K562 (cell line): Measurements from ENCODE around the gene EFCC1. TPM values are rescaled to one million over a fixed set of nuclear protein-coding genes. Genes with fewer than 3 reads are reported as not detected.

Source experiments
- ATAC-seq: fragments of 200-7000 bp; cut with Tn5 transposase; 3 replicates; pipeline ENCODE4 v1.9.1; 2020; ENCODE audit warnings: moderate library complexity
- BruUV-seq: library from RNA; stranded (reverse); fragments of 400-500 nt; replicated peaks from 2 replicates; lab custom pipeline; 2021; lab: Mats Ljungman, UMichigan
- CTCF ChIA-PET: fragments of 300-600 bp; formaldehyde crosslinking; extraction: SDS; loops from one replicate; lab custom pipeline; 2021; ENCODE audit warnings: low intra/inter-chr PET ratio; lab: Yijun Ruan, JAX
- POLR2A ChIA-PET: fragments of 300-600, 350-650 bp; sonication (Branson Sonifier 250); formaldehyde crosslinking; extraction: SDS; loops from one replicate; lab custom pipeline; 2021; ENCODE audit warnings: antibody characterized with exemption, inconsistent platforms; lab: Yijun Ruan, JAX
- DNase-seq, 4 experiments: peaks; one replicate each; pipeline versions ENCODE4 v3.0.0 to v3.0.0-alpha.2; 2011 to 2018; ENCODE audit warnings: low spot score in 3 of 4, mixed read lengths in 3 of 4; ENCODE audit errors: extremely low read depth in 1 of 4
- FAIRE-seq: peaks from 2 replicates; lab custom pipeline; 2011; peaks lifted over from hg19 to GRCh38; lab: Jason Lieb, UNC
- H2AFZ ChIP-seq: 2 replicates; pipeline ENCODE4 v1.6.0; 2011; ENCODE audit warnings: low read depth, low read length, control low read depth, inconsistent platforms
- H3K27ac ChIP-seq: fragments of 200-600 bp; 3 replicates; pipeline ENCODE4 v1.8.0; 2011; ENCODE audit warnings: low read depth, mild to moderate bottlenecking, control low read depth, inconsistent platforms, low read length, moderate library complexity, mixed read lengths; ENCODE audit errors: extremely low read depth
- H3K27me3 ChIP-seq, 2 experiments: fragments of 300-600 bp in 1 of 2; 2 replicates in 1 of 2; 3 replicates in 1 of 2; pipeline versions ENCODE4 v1.6.0 to v1.8.0; 2011; ENCODE audit warnings: inconsistent platforms in 2 of 2, low read length in 2 of 2, mild to moderate bottlenecking in 1 of 2, mixed read lengths in 1 of 2, moderate library complexity in 1 of 2; ENCODE audit not compliant: control insufficient read depth in 2 of 2, insufficient read depth in 2 of 2
- H3K36me3 ChIP-seq: fragments of 300-600 bp; 3 replicates; pipeline ENCODE4 v1.8.0; 2011; ENCODE audit warnings: mild to moderate bottlenecking, low read length, inconsistent platforms; ENCODE audit not compliant: control insufficient read depth, insufficient read depth
- H3K4me1 ChIP-seq, 2 experiments: fragments of 200-600 bp in 1 of 2; replicated peaks in 1 of 2; 2 replicates in 1 of 2; 3 replicates in 1 of 2; pipeline versions ENCODE4 v1.5.1 to v1.8.0; 2011; ENCODE audit warnings: inconsistent platforms in 2 of 2, low read length in 2 of 2, mild to moderate bottlenecking in 1 of 2, mixed read lengths in 1 of 2, moderate library complexity in 1 of 2; ENCODE audit not compliant: control insufficient read depth in 2 of 2, insufficient read depth in 2 of 2
- H3K4me2 ChIP-seq: 2 replicates; pipeline ENCODE4 v1.6.1; 2011; ENCODE audit warnings: low read length, control low read depth, inconsistent platforms, mixed read lengths; ENCODE audit not compliant: insufficient read depth
- H3K4me3 ChIP-seq: fragments of 200-600 bp; sonication (generic), shearing (Covaris generic); 2 replicates; pipeline ENCODE4 v1.5.1; 2016; ENCODE audit warnings: control low read depth, inconsistent platforms
- H3K79me2 ChIP-seq: fragments of 200-600 bp; 3 replicates; pipeline ENCODE4 v1.8.0; 2011; ENCODE audit warnings: low read length, inconsistent platforms; ENCODE audit not compliant: control insufficient read depth, insufficient read depth
- H3K9ac ChIP-seq, 2 experiments: 2 replicates each; pipeline versions ENCODE4 v1.6.0 to v1.6.1; 2011; ENCODE audit warnings: low read depth in 2 of 2, low read length in 2 of 2, control low read depth in 1 of 2, inconsistent platforms in 1 of 2, mild to moderate bottlenecking in 1 of 2, mixed read lengths in 1 of 2; ENCODE audit not compliant: insufficient read depth in 1 of 2
- H3K9me1 ChIP-seq: one replicate; pipeline ENCODE4 v1.6.0; 2011; ENCODE audit warnings: inconsistent platforms, mild to moderate bottlenecking, low read length, moderate library complexity; ENCODE audit not compliant: control insufficient read depth, insufficient read depth
- H3K9me3 ChIP-seq: replicated peaks from 2 replicates; pipeline ENCODE4 v1.5.1; 2011; ENCODE audit warnings: low read depth, low read length, inconsistent platforms; ENCODE audit not compliant: control insufficient read depth, insufficient read depth
- H4K20me1 ChIP-seq: replicated peaks from 2 replicates; pipeline ENCODE4 v1.6.1; 2011; ENCODE audit warnings: low read length, inconsistent platforms, mixed read lengths; ENCODE audit not compliant: control insufficient read depth, insufficient read depth
- MBD2 ChIP-seq: sonication (generic); IDR thresholded peaks from 2 replicates; pipeline ENCODE4 v1.6.1; 2016; ENCODE audit warnings: low read depth, borderline replicate concordance
- PHB2 ChIP-seq: fragments of 450-650 bp; IDR thresholded peaks from 2 replicates; pipeline ENCODE4 v1.6.1; 2017; ENCODE audit warnings: low read depth
- SMARCA4 ChIP-seq: fragments of 450-650 bp; IDR thresholded peaks from 2 replicates; pipeline ENCODE4 v1.6.1; 2016
- WGBS: fragments of 100-300 bp; shearing (Covaris generic); methylation state at CpG from one replicate; pipeline ENCODE4 v1.1.6; 2016; ENCODE audit warnings: low coverage, mixed read lengths; ENCODE audit not compliant: insufficient coverage; ENCODE audit errors: missing lambda C conversion rate; 5-methylcytosine and 5-hydroxymethylcytosine counted together
- in situ Hi-C: fragments of 300-500 bp; cut with MboI; formaldehyde crosslinking; loops from 4 replicates; pipeline ENCODE4 v1.15.0; 2018; ENCODE audit warnings: inconsistent platforms, mixed read lengths
- intact Hi-C: fragments of 100-400 bp; cut with micrococcal nuclease; formaldehyde crosslinking; loops from 2 replicates; pipeline ENCODE4 v1.14.2; 2022
- polyA plus RNA-seq, 8 experiments: library from polyadenylated mRNA; depleted of rRNA in 4 of 8; stranded (reverse) in 5 of 8; unstranded in 3 of 8; fragments of >200 nt; fragmentation: Nextera tagmentation in 2 of 8; fragmentation: Illumina TruSeq in 1 of 8; extraction: Ambion mirVana in 2 of 8; extraction: Trizol in 1 of 8; gene quantifications; 2 replicates each; pipeline versions ENCODE4 v1.2.1 to v1.2.3, GENCODE V29; 2011 to 2014; ENCODE audit warnings: inconsistent platforms in 1 of 8, missing spikeins in 1 of 8
- total RNA-seq, 7 experiments: library from RNA; depleted of rRNA in 6 of 7; stranded (reverse); fragments of >200 nt in 6 of 7; fragmentation: Illumina TruSeq in 2 of 7; extraction: Trizol in 2 of 7; gene quantifications; 2 replicates each; pipeline versions ENCODE4 v1.2.1 to v1.2.3, GENCODE V29; 2011 to 2021; ENCODE audit warnings: low replicate concordance in 1 of 7
- TF ChIP-seq, protein P1 (sequence below): fragments of 250-450 bp; sonication (Bioruptor Pico); IDR thresholded peaks from 2 replicates; pipeline ENCODE4 v1.8.0; 2022; ENCODE audit warnings: moderate library complexity, mild to moderate bottlenecking, inconsistent platforms
- TF ChIP-seq, protein P2 (sequence below), 2 experiments: fragments of 450-650 bp in 1 of 2; sonication (generic) in 1 of 2; formaldehyde crosslinking; conservative IDR thresholded peaks; 2 replicates each; pipeline versions ENCODE4 v1.4.0 to v1.8.1; 2020 to 2022; ENCODE audit warnings: mild to moderate bottlenecking in 1 of 2, missing genetic modification reagents in 1 of 2

EFCC1 gene
- total and polyA plus RNA-seq, 9 of the 15 experiments (the other 6 are each of a cell fraction or from before 2014, with no cell fraction given) = not detected

DNA sequence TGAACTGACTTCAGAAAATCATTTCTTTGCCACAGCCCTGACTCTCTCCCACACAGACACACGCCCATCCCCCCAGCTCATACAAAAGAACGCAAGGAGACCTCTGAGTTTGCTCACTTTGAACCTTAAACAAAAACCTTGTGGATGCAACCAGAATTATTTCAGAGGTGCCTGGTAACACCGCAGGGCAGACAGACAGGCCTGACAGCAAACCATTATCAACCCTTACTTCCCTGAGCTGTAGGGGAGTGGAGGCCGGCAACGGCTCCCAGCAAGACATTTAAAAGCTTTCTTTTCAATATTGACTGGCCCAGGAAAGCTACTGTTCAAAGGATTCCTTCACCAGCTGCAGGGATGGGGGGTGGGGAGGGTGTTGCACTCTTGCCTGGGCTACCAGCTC, 2.0 kb upstream of the EFCC1 start:
- no peak for ATAC-seq
- POLR2A ChIA-PET = interaction anchor here (0.6 kb wide), 2 partner anchors 183 to 184 kb away, joined by 3 read pairs; no protein-coding TSS in a partner anchor
- no peaks in the 10 kb centered on the region for H3K36me3 ChIP-seq
- WGBS = 21% methylated on average over 5 of the region's 5 CpGs
- intact Hi-C loops (no loop called here), in situ Hi-C loops (no loop called here)
- no peak overlapping the region for H3K9ac ChIP-seq
- no peaks in the 10 kb centered on the region for H3K9me1 ChIP-seq
- no peak overlapping the region for H3K27ac ChIP-seq
- H3K4me2 ChIP-seq = no peak overlapping the region
- H4K20me1 ChIP-seq = no peaks in the 10 kb centered on the region
- peaks cover 3 to 17% of the 10 kb centered on the region in 2 experiments; a peak in 4 of 5 replicates for H3K4me1 ChIP-seq
- DNase-seq = no peak
- no peak overlapping the region for H3K4me3 ChIP-seq
- peaks cover 9 to 48% of the 10 kb centered on the region in 2 experiments; a peak in 4 of 5 replicates for H3K27me3 ChIP-seq
- no peak overlapping the region for H2AFZ ChIP-seq
- TF ChIP-seq, protein P1, sequence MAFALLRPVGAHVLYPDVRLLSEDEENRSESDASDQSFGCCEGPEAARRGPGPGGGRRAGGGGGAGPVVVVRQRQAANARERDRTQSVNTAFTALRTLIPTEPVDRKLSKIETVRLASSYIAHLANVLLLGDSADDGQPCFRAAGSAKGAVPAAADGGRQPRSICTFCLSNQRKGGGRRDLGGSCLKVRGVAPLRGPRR (CRISPR knock-in tag) = no peak
- TF ChIP-seq SMARCA4 (no peak), MBD2 (no peak), PHB2 (no peak)
- TF ChIP-seq, protein P2, sequence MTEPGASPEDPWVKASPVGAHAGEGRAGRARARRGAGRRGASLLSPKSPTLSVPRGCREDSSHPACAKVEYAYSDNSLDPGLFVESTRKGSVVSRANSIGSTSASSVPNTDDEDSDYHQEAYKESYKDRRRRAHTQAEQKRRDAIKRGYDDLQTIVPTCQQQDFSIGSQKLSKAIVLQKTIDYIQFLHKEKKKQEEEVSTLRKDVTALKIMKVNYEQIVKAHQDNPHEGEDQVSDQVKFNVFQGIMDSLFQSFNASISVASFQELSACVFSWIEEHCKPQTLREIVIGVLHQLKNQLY (CRISPR knock-in tag; conservative IDR thresholded peaks at IDR 0.05) = no peak
- TF ChIP-seq, all 486 proteins: peak for 0
- FAIRE-seq = no peak
- no TSS peak for BruUV-seq
- Histone ChIP-seq H3K79me2 (no peaks in the 10 kb centered on the region), H3K9me3 (no peaks in the 10 kb centered on the region)
- CTCF ChIA-PET = no interaction called here
